T follicular helper cell (primary cell): Measurements from ENCODE around the gene USP13.
"Not testable (repeated sequence)": the region's sequence is repeated elsewhere in the genome, so short reads cannot be mapped to it uniquely, and the experiment has no call there.

Source experiments
- DNase-seq: peaks from one replicate; pipeline ENCODE4 v3.0.0-alpha.2; 2020; ENCODE audit warnings: low read depth

USP13 gene

DNA sequence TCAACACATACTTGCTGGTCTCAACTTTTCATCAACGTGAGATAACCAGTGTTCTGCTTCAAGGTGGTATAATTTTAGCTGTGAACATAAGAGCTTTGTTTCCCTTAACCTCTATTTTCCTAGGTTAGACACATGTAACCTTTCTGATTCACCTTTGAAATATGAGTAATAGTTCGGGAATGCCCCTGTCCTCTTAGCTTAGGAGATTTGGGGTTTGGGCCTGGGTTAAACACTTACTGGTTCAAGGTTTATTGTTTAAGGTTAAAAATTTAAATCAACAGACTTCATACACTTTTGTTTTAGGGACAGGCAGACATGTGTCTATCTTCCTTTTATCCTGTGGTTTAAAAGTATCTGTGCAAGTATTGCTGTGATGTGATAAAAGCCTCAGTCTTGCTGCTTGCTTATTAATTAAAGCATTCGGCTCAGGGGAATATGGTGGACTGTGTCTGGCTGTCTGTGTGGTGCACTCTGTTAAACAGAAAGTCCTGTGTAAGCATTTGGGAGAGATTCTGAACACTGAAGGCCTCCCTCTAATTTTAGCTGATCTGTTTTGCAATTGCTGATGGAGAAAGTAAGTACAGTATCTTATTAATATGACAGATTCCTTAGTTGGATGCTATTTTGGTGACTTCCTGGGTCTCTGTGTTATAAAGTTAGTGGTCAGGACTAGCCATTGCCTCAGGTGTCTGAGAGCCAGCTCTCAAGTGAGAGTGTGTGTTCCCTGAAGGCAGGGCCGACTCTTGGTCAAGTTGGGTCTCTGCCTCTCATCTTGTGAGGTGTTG, 81.8 kb downstream of the USP13 start:
- DNase-seq: no peak

DNA sequence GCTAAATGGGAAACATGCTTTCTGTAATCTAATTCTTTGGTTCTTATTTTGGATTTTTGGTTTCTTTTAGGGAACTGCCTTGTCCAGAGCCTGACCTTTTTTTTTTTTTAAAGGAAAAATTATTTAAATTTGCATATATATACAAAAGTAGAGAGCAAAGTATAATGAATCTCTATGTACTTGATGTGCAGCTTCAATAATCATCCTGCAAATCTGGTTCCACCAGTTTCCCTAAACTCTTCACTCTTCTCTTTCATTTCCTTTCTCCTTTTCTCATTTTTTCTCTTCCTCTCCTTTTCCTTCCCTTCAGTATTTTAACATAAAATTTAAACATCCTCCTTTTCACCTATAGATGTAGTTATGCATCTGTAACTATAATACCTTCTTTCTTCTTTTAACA, 82.5 kb downstream of the USP13 start:
- DNase-seq: no peak

DNA sequence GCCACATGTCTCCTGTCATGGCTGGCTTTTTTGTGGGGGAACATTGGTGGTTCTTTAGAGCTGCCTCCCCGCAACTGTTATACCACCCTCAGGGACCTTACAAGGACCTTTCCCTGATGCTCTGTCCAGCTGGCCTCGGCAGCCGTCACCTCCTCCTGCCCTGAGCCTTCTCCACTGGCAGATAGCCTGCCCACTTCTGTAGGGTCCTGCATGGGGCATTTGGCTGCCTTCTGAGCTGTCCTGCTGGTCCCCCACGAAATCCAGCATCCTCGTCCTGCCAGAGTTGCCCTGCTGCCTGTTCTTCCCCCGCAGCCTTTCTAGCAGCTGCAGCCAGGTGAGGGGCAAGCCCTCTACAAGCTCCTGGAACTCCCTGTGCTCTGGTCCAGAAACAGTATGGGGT, 86.2 kb downstream of the USP13 start:
- DNase-seq: no peak

DNA sequence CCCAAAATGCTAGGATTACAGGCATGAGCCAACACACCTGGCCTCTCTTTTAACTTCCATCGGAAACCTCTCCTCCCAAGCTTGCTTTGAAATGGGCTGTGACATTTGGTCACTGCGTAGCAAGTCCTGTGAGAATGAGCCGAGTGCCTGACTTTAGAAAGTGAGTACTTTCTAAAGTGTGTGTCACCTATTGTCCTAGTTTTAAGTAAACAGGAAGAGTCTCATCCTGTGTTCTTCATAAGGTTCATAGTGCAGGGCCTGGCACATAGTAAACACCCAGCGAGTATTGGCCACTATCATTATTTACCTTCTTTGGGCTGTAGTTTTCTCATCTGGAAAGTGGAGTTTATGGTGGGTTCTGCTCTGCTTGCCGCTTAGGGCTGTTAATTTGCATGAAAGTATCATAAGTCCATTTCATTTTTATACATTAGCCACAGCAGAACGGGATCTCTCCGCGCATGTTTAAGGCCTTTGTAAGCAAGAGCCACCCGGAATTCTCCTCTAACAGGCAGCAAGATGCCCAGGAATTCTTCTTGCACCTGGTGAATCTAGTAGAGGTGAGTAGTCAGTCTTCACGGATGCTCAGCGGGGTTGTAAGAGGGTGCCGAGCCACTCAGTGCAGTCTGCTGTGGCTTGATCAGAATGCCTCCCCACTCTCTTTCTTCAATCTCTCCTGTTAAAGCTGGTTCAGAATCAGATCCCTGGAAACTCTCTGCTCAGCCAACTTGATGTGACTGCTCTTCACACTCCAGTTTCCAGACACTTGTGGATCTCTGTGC, 87.2 kb downstream of the USP13 start:
- DNase-seq: no peak

DNA sequence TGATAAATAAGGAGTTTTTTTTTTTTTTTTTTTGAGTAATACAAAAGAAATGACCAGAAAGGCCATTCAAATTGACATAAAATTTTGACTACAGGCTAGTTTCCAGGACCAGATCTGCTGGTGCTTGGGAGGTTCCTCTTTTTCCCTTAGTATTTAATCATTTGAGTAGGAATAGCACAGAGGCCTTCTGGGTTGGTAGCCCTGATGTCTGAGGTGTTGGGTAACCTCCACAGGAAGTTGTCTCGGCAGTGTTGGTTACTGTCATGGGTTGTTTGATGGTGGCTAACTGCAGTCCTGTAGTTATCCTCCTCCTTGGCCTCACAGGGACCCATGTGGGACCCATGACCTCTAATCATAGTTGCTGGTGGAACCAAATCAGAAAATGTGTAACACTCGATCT, 91.1 kb downstream of the USP13 start:
- DNase-seq: no peak

DNA sequence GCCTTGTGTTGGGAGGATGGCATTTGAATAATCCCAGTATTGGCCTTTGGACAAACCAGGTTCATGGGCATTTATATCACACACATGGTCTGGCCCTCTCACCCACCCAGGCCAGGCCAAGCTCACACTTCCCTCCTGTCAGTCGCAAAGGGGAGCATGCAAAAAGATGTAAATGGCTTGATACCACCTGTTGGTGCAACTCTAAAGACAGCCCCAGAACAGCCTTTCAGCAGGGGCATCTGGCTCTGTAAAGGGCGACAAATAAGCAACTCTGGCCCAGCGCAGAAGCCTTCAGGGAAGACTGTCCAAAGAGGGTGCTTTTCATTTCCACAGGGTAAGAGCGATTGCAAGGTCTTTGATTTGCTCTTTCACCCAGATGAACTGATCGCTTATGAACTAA, 91.8 kb downstream of the USP13 start:
- DNase-seq: no peak

DNA sequence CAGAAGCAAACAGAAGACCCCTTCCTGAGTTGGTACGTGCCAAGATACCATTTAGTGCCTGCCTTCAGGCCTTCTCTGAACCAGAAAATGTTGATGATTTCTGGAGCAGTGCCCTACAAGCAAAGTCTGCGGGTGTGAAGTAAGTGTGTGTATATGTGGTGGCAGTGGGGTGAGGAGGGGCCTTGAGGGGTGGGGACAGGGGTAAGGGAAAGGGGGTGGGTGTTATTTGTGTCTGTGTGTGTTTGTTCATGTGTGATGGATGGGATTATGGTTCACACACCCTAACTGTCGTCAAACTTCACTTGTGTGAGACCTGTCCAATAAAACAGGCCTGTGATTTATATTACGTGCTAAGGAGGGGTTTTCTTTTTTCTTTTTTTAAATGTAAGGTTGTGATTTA, 92.2 kb downstream of the USP13 start:
- DNase-seq: no peak

DNA sequence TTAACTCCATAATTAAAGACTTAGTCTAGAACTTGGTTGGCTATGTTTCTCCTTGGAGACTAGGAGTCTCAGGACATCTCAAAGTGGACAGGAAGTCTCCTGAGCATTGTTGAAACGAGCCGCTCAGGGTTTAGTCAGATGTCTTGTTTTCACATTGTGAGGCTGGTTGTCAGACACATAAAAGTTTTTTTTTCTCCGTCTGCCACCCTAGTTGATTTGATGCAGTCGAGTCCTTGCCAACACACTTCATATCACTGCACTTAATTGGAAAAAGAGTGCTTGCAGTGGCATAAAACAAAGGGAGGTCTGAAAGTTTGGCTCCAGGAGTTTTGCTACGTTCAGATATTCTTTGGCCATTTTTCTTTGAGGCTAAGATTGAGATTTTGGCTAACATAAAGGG, 92.9 kb downstream of the USP13 start:
- DNase-seq: no peak

DNA sequence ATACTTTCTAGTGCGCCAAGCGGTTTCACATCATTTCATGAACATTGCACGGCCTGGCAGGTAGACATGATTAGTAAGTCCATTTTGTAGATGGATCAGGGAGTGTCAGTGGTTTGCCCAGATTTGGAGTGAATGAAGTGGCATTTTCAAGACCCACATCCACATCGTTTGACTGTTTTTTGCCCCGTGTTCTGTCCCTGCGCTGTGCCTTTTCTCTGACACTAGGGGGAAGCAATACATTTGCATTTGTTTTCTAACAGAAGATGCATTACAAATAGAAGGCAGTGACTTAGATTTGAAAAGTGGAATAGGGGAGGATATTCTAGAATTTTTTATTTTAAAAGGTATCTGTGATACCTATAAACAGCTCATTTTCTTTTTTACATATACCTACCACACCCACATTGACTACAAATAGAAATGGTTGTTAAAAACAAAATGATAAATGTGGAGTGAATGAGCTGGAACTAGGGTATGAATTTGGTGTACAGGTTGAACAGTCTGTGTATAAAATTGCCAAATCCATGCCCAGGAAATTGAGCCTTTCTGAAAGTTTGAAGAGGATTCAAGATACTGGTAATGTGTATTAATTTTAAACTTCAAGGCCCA, 98.0 kb downstream of the USP13 start:
- DNase-seq: no peak

DNA sequence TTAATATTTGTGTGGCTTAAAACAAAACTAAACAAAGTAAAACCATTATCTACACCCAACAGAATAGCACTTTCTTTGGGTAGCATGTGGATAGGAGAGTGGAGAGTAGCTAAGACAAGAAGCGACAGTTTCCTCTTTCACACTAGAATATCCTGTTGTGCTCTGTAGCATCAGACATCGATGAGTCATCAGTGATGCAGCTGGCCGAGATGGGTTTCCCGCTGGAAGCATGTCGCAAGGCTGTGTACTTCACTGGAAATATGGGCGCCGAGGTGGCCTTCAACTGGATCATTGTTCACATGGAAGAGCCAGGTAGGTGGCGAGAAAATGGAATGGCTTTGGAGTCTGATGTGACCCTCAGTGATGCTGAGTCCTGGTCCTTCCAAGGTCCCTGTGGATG, 108.1 kb downstream of the USP13 start:
- no peak for DNase-seq

DNA sequence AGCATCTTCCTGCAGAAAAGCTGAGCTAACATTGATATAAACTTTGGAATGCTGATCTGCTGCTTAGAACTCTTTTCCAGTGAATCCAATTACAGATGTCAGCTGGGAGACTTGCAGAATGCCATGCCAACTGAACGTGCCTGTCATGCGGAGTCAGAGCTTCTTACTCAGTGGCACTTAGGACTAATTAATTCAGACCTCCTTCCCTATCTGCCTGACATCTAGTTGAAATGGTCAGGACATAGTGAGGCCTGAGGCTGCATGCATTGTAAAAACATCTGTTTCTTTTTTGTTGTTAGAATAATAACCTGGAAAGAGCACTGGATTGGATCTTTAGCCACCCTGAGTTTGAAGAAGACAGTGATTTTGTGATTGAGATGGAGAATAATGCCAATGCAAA, 112.6 kb downstream of the USP13 start:
- DNase-seq: no peak

DNA sequence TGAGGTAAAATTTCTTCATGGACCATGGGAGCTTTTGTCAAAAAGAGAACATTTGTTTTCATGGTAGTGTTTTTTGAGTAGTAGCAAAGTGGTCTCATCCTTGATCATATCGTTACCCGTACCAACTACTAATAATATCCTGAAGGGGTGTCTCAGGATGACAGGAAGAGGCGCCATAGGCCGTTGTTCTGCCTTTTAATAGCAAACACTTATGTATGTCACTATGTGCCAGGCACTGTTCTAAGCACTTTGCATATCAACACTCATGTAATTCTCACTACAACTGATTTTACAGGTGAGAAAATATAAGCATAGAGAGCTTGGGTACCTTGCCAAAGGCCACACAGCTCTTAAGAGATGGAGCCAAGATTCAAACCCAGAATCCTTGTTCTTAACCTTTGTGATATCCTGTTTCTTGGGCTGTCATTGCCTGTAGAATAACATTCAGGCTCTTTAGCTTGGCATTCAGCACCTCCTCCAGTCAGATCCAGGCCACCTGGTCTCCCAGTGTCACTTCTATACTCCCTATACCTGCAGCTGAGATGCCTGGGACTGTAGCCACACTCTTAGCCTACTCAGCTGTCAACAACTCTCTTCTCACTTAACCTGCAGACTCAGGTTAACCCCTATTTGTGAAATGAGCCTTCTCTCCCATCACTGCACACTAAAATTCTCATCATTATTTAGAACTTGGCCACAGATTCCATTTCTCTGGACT, 113.7 kb downstream of the USP13 start:
- DNase-seq: no peak

DNA sequence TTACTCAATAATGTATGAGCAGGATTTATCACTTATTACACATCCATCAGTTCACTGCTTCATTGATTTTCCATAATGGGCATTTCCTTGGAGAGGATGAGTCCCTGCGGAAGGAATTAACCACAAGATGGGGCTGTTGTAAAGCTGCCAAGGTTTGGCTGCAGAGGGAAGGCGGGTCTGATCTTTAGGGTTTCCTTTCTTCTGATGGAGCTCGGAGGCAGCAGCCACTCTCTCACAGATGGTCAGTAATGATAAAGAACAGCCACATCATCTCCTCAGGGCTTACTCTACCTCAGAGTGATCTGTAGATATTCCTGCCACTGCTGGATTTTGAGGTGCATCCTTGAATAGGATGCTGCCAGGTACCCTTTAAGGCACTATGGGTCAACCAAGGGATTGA, 115.2 kb downstream of the USP13 start:
- no peak for DNase-seq

DNA sequence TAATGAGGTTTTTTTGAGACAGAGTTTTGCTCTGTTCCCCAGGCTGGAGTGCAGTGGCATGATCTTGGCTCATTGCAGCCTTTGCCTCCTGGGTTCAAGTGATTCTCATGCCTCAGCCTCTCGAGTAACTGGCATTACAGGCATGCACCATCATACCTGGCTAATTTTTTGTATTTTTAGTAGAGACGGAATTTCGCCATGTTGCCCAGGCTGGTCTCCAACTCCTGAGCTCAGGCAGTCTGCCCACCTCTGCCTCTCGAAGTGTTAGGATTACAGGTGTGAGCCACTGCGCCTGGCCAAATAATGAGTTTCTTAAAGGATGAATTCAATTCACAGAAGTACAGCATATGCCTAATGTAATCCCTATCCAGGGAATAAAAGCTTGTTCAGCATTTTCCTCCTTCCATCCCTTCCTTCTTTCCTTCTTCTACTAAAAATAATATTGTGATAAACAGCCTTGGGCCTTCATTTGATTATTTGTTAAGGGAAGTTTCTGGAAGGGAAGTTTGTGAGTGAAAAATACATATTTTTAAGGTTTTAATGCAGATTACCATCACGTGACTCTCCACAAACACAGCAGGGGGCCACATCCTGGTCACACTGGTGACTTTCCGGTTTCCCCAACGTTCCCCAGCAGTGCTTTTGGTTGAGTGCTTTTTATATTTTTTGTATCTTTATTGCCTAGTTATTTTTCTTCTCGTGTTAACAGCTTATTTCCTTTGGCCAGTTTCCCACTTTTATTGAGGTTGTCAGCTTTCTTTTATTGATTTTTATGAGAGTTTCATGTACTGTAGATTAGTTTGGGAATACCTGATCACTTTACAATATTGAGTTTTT, 116.8 kb downstream of the USP13 start:
- DNase-seq: no peak

DNA sequence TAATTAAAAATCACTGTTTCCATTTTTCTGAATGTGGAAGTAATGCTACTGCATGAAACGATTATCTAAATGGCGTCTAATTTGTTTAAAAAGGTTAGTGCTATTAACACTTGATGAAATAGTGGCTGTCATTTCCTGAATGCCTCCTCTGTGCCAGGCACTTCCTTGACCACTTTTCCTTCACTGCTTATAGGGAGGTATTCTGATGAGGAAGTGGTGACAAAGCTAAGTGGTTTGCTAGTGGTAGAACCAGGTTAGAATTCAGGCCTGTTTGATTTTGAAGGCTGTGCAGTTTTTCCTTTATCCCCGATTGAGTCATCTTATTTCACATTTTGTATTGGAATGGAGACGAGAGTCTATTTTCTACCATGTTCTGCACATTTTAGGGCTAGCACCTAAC, 119.0 kb downstream of the USP13 start:
- DNase-seq: no peak

DNA sequence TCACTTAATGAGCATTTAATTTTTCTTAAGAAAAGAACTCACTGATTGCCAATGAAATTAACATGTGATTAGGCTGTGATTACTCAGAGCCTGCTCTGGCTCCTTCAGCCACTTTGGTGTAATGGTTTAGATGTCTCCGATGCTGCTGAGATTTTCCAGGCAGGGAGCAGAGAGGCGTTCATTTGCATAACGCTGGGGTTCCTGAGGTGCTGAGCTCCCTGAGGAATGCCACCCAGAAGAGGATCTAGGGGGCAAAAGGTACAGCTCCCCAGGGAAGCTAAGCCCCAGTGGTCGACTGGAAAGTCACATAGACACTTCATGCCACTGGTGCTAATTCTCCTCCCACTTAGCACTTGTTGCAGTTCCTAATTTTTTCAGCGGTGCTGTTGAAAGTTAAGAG, 119.5 kb downstream of the USP13 start:
- no peak for DNase-seq

DNA sequence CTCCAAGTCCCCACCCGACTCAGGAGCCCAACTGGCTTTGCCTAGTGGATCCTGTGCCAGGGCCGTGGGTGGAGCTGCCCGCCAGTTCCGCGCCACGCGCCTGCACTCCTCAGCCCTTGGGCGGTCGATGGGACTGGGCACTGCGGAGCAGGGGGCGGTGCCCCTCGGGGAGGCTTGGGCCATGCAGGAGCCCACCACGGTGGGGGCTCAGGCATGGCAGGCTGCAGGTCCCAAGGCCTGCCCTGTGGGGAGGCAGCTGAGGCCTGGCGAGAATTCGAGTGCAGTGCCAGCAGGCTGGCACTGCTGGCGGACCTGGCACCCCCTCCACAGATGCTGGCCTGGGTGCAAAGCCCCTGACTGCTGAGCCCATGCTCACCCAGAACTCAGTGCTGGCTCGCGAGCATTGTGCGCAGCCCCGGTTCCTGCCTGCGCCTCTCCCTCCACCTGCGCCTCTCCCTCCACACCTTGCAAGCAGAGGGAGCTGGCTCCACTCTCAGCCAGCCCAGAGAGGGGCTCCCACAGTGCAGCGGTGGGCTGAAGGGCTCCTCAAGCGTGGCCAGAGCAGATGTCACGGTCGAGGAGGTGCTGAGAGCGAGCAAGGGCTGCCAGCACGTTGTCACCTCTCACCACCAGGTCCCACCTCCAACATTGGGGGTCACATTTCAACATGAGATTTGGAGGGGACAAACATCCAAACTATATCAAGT, 122.7 kb downstream of the USP13 start:
- DNase-seq: no peak

DNA sequence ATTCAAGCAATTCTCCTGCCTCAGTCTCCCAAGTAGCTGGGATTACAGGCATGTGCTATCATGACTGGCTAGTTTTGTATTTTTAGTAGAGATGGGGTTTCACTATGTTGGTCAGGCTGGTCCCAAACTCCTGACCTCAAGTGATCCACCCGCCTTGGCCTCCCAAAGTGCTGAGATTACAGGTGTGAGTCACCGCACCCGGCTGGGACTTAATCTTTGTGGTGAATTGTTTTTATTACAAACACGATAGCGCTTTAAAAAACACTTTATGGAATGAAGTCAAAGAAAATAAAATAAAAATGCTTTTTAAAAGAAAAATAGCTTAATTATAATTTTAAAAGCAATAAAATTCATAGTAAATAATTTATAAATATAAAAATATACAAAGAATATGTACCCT, 130.0 kb downstream of the USP13 start:
- not testable (repeated sequence) for DNase-seq

DNA sequence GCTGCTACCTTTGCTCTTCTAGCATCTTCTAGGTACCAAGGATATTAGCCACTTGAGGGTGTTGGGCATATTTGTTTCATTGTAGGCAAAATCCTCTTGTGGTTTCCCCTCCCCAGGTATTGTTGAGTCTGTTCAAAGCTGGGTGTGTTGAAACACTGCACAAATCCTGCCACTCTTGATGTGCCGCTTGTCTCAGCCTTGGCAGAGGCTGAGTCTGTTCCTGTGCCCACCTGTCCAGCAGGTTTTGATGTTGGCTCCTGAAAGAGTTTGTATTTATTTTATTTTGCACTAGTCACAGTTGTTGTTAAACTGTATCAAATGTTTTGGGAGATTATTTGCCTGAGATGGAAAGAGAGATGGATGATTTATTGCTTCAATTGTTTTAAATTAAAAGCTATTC, 136.2 kb downstream of the USP13 start:
- no peak for DNase-seq

DNA sequence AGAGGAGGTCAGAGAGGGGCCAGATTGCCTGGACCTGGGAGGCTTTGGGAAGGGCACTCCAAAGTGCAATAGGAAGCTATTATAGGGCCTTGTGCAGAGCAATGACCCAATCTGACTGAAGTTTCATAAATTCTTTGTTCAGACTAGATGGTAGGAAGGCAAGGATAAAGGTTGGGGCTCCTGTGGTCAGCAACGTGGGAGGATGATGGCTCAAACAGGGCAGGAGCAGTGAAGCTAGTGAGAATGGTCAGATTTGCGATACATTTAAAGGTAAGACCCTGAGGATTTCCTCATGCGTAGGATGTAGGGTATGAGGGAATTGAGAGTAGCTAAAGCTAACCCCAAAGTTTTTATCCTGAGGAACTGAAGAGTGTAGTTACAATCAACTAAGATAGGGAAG, 139.0 kb downstream of the USP13 start:
- no peak for DNase-seq

DNA sequence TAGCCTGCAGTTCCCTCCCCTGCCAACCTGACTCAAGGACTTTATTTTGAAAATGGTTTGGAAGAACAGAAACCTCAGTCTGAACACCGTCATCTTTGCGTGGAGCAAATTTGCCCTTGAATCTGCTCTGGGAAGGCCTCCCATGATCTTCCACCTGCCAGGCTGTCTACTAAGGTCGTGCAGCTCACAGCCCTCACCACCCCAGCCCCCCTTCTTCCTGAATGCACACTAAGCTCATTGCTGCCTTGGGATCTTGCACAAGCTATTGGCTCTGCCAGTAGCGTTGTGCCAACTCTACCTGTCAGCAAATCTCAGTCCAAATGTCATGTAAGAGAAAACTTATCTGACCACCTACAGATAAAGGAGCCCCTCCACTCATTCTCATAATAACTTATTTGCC, 141.5 kb downstream of the USP13 start:
- DNase-seq: no peak
